Hepatocyte (in vitro differentiated cells): ENCODE results near the gene FANCM.

Source experiments
- EZH2 ChIP-seq: fragments of 200-600 bp; sonication (generic); IDR thresholded peaks from 2 replicates; pipeline ENCODE4 v1.6.1; 2016; ENCODE audit warnings: antibody characterized with exemption, mild to moderate bottlenecking, borderline replicate concordance
- TF ChIP-seq, protein P1 (sequence below): fragments of 200-600 bp; sonication (generic); IDR thresholded peaks from 2 replicates; pipeline ENCODE4 v1.5.1; 2016; ENCODE audit warnings: antibody characterized with exemption, mild to moderate bottlenecking; ENCODE audit not compliant: poor library complexity

DNA sequence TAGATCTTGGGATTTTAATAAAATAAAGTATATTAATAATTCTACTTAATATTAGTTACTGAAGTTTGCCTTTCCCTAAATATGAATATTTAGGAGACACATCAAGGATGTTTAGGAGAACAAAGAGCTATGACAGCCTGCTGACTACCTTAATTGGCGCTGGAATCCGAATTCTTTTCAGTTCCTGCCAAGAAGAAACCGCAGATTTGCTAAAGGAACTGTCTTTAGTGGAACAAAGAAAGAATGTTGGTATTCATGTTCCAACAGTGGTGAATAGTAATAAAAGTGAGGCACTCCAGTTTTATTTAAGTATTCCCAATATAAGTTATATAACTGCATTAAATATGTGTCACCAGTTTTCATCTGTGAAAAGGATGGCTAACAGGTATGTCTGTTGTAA is 62.8 kb downstream of the FANCM start:
- TF ChIP-seq, protein P1, sequence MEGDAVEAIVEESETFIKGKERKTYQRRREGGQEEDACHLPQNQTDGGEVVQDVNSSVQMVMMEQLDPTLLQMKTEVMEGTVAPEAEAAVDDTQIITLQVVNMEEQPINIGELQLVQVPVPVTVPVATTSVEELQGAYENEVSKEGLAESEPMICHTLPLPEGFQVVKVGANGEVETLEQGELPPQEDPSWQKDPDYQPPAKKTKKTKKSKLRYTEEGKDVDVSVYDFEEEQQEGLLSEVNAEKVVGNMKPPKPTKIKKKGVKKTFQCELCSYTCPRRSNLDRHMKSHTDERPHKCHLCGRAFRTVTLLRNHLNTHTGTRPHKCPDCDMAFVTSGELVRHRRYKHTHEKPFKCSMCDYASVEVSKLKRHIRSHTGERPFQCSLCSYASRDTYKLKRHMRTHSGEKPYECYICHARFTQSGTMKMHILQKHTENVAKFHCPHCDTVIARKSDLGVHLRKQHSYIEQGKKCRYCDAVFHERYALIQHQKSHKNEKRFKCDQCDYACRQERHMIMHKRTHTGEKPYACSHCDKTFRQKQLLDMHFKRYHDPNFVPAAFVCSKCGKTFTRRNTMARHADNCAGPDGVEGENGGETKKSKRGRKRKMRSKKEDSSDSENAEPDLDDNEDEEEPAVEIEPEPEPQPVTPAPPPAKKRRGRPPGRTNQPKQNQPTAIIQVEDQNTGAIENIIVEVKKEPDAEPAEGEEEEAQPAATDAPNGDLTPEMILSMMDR: no peak
- TF ChIP-seq EZH2: no peak
